HG03521 (cell line): ENCODE results near the gene EMC6.
A peak's percentile ranks its signal among the peaks of the same experiment; 100 is the strongest.
"Not testable (repeated sequence)": the region's sequence is repeated elsewhere in the genome, so short reads cannot be mapped to it uniquely, and the experiment has no call there.

Experiments used
- ATAC-seq: cut with Tn5 transposase; IDR thresholded peaks from one replicate; pipeline ENCODE4 v1.9.1; 2021; ENCODE audit warnings: mild to moderate bottlenecking, moderate library complexity; ENCODE audit not compliant: unreplicated experiment

The EMC6 gene

GRCh38 chr17:3679531-3680126, 11.0 kb downstream of the EMC6 start:
- ATAC-seq: no peak

- ATAC-seq: no peak
Measured at GRCh38 chr17:3681057-3681456, 12.4 kb downstream of the EMC6 start.

- no peak for ATAC-seq
Measured at GRCh38 chr17:3681565-3681964, 13.0 kb downstream of the EMC6 start.

GRCh38 chr17:3682033-3682432, 13.4 kb downstream of the EMC6 start:
- no peak for ATAC-seq

- peak; percentile 50 for ATAC-seq
Measured at GRCh38 chr17:3683054-3683511, 14.5 kb downstream of the EMC6 start.

GRCh38 chr17:3685174-3685573, 16.6 kb downstream of the EMC6 start:
- no peak for ATAC-seq

- no peak for ATAC-seq
Measured at GRCh38 chr17:3688027-3688553, 19.5 kb downstream of the EMC6 start.

- no peak for ATAC-seq
Measured at GRCh38 chr17:3688852-3689261, 20.2 kb downstream of the EMC6 start.

GRCh38 chr17:3689262-3690093, 20.9 kb downstream of the EMC6 start:
- no peak for ATAC-seq

GRCh38 chr17:3690094-3690715, 21.6 kb downstream of the EMC6 start:
- no peak for ATAC-seq

GRCh38 chr17:3691617-3692067, 23.0 kb downstream of the EMC6 start:
- ATAC-seq: no peak

GRCh38 chr17:3692346-3692745, 23.7 kb downstream of the EMC6 start:
- no peak for ATAC-seq

GRCh38 chr17:3693141-3693540, 24.5 kb downstream of the EMC6 start:
- no peak for ATAC-seq

GRCh38 chr17:3693829-3694231, 25.2 kb downstream of the EMC6 start:
- ATAC-seq: no peak

GRCh38 chr17:3695129-3695722, 26.6 kb downstream of the EMC6 start:
- no peak for ATAC-seq

GRCh38 chr17:3695723-3696411, 27.3 kb downstream of the EMC6 start, which contains the start of gene P2RX5:
Gene P2RX5 (minus strand): TSS chr17:3696155. CDS start chr17:3696005, 150 bp downstream.
- no peak for ATAC-seq

- no peak for ATAC-seq
Measured at GRCh38 chr17:3697103-3697476, 28.5 kb downstream of the EMC6 start.

- ATAC-seq: no peak
Measured at GRCh38 chr17:3698139-3698538, 29.5 kb downstream of the EMC6 start.

- no peak for ATAC-seq
Measured at GRCh38 chr17:3699951-3700350, 31.3 kb downstream of the EMC6 start.

- not testable (repeated sequence) for ATAC-seq
Measured at GRCh38 chr17:3702041-3702539, 33.5 kb downstream of the EMC6 start.
